HG02970 (cell line): ENCODE measurements around the gene RNASET2.
A peak's percentile ranks its signal among the peaks of the same experiment; 100 is the strongest.

ENCODE experiments used
- ATAC-seq: cut with Tn5 transposase; IDR thresholded peaks from one replicate; pipeline ENCODE4 v1.9.1; 2021; ENCODE audit warnings: mild to moderate bottlenecking, moderate library complexity, moderate number of reproducible peaks; ENCODE audit not compliant: unreplicated experiment, low FRiP score

RNASET2 gene, protein sequence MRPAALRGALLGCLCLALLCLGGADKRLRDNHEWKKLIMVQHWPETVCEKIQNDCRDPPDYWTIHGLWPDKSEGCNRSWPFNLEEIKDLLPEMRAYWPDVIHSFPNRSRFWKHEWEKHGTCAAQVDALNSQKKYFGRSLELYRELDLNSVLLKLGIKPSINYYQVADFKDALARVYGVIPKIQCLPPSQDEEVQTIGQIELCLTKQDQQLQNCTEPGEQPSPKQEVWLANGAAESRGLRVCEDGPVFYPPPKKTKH

DNA sequence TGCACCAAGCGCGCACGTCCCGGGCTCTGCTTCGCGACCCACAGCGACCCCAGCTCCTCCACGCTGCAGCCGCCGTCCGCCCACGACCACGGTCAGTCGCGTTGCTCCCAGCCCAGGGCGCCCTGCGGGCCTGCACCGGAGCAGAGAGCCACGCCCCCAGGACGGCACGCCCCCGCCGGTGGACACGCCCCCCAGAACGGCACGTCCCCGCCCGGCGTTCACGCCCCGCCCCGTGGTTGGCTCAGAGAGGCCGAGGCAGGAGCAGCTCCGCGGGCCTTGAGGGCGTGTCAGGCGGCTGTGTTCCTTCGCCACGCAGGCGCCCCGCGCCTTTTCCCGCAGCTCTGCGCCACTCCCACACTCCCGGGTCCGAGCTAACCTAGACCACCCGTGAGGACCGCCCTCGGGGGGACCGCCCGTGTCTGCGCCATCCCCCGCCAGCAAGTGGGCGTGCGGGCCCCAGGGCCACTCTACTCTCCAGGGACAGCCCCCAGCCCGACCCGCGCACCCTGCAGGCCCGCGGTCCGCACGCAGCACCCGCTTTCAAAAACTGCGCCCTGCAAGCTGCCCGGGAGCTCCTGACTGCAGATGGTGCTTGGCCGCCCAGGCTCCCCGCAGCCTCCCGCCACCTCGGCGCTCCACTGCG is at the start of gene RNASET2:
TSS of gene RNASET2 (minus strand) at position 107 of the 643 bp plus-strand sequence. CDS start 368 bp downstream, outside the sequence.
- peak; percentile 60 for ATAC-seq

DNA sequence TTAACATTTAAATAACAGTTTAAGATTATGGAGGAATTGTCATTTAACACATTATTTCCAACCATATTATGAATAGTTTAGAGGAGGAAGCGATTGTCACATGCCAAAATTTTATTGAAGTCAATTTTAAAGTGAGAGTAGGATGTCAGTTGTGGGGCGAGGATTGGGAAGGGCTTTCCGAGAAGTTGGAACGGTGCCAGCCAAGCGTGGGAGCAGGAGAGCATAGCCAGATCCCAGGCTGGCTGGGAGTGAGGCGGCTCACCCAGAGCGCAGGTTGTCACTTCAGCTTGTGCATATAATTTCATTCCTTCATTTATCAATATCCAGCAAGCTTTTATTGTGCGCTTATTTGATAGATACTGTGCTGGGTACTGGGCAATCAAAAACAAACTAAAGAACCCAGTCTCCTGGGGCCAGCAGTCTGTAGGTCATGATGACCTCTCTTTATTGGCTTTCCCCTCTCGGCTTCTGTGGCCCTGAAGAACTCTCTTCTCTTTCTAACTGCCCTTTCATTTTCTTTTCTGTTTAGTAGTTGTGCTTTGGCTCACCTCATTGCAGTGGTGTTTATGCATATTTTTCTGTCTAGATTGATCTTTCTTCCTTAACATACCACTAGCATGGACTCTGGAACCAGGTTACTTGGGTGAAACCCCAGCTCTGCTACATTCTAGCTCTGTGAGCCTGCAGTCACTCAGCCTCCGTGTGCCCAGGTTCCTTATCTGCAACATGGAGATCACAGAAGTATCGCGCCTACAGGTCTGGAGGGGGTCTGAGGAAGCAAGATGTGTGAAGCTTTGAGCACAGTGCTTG is 49.2 kb upstream of the RNASET2 start:
- ATAC-seq = no peak

DNA sequence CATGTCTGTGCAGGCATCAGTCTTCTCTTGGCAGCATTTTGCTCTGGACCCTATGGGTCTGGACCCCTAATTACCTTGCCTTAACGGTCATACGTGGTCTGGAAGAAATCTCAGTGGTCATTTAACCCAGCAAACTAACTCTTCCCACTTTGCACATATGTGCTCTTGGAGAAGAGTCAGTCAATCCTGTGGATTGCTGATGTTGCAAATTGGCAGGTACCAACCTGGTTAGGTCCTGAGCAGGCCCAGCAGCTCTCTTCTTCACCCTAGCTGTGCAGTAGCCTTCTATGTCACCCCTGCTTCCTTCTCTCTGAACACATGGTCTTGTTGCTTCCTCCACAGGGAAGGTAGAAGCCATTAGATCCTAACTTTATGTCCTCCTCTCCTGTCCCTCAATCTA is 44.4 kb upstream of the RNASET2 start:
- ATAC-seq = no peak

DNA sequence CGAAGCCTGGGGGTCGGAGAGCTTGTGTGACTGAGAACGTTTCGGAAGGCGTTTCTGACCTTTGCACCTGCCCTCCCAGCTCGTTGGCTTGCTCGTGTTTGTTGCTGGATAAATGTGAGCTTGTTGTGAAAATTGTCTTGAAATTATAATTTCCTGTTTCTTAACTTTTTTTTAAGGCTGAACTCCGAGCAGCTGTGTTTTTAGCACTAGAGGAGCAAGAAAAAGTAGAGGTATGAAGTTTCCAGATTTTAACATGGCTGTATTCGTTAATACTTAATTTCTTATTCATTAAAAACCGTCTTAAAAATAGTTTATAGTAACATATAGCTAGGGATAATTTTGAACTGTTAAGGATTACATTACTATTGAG is 43.5 kb upstream of the RNASET2 start:
- ATAC-seq = no peak

DNA sequence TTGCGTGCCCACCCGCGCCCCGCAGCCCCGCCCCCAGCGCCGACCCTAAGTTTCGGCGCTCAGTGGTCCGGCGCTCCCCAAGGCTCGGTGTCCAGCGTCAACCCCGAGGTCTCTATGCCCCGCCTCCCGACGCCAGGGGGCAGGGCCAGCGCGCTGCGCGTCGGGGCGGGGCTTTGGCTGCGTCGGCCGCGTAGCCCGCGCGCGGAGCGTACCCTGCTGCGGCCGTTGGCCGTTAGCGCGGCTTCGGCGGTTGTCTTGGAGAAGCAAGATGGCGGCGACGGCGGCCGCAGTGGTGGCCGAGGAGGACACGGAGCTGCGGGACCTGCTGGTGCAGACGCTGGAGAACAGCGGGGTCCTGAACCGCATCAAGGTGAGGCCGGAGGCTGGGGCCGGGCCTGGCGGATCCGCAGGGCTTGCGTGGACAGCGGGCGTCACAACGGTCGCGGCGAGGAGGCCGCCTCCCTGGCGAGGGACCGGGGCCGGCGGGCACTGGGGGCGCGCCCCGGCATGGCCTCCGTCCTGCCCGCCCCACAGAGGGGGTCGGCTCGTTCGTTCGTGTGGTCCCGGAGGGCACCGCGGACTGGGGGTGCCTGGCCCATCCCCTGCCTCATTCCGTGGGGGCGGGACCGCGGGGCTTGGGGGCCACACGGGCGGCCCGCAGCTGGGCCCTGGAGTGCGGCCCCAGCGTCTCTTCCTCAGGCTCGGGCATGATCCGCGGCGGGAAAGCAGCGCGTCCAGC is 43.0 kb upstream of the RNASET2 start, which contains the start of gene CEP43:
TSS of gene CEP43 (plus strand) at position 253 of the 739 bp plus-strand sequence. CDS start at position 269, 16 bp downstream.
- peak; percentile 94 for ATAC-seq

DNA sequence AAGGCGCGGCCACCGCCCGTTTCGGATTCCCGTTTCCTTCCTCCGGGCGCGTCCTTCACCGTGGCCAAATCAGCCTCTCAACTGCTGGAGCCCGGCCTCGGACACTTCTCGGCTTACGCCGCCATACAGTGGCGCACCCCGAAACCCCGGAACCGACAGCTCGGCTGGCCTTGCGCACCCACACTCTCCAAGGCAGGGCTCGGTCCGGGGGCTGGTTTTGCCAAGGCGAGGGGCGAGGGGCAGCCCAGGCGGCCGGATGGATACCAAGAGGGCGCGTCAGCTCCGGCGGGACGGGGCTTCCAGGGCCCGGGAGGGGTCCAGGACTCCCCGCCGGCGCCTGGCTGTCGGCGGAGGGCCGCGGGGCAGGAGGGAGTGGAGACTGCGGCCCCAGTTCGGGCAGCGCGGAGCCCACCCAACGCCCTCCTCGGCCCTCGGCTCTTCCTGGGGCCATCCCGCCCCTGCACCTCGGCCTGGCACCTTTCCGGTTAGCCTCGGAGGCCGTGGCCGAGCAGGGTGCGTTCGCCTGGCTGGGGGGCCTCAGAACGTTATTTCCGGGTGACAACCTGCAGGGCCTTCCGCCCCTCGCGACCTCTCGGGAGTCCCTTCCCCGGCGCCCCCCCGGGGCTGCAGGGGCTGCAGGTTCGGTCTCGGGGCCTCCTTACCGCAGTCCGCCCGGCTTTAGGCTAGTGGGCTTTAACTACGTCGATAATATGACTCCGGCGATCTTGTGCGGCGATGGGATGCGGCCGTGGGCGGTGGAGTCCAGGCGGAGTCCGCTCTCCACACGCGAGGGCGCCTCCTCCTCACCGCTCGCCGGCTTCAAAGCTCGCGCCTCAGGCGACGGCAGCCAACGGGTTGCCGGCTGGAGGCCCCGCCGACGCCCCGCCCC is 42.1 kb upstream of the RNASET2 start:
- ATAC-seq = peak; percentile 10

DNA sequence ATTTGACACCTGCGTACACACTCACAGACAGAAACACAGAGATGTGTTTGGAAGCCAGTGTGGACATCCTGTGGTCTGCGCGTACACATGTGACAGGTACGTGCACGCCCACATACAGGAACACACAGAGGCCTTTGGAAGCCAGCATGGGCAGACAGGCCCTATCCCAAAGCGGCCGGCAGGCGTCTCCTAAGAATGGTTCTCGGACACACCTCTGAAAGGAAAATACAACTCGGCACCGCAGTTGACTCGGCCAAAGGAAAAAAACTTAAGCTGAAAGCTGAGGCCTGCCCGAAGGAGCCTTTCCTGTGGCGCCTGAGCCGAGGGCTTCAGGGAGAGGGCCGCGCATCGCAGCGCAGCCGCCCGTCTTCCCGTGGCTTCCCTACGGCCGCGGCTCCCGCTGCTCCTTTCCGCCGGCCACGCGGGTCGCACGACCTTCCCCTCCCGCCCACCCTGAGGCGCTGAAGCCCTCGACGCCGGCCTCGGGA is 41.5 kb upstream of the RNASET2 start:
- no peak for ATAC-seq

DNA sequence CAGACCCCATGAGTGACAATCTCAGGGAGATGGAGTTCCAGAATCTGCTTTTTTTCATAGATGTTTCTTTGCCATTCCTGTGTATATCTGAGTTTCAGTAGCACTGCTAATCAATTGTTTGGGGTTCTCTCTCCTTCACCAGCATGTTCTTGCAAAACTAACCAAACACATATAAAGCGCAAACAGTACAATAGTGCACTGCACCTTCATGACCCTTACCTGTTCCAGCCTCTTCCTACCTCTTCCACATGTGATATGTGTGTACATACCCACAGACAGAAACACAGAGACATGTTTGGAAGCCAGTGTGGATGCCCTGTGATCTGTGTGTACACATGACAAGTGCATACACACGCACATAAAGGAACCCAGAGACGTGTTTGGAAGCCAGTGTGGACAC is 41.0 kb upstream of the RNASET2 start:
- no peak for ATAC-seq

DNA sequence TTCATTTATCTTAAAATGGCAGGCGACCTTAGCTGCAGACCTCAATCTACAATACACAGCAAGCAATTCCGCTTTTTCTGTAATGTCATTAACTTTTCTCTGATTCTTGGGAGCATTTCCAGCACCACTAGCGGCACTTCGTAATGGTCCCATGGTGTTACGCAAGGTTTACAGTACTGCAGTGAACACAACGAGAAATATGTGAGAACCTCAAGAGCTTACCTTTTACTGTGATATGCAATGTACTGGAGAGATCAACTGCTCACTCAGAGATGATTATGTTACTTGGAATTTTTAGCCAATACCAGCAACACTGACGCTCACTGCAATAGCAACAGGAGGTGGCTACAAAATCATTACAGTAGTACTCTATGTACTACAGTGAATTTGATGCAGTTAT is 40.1 kb upstream of the RNASET2 start:
- no peak for ATAC-seq

DNA sequence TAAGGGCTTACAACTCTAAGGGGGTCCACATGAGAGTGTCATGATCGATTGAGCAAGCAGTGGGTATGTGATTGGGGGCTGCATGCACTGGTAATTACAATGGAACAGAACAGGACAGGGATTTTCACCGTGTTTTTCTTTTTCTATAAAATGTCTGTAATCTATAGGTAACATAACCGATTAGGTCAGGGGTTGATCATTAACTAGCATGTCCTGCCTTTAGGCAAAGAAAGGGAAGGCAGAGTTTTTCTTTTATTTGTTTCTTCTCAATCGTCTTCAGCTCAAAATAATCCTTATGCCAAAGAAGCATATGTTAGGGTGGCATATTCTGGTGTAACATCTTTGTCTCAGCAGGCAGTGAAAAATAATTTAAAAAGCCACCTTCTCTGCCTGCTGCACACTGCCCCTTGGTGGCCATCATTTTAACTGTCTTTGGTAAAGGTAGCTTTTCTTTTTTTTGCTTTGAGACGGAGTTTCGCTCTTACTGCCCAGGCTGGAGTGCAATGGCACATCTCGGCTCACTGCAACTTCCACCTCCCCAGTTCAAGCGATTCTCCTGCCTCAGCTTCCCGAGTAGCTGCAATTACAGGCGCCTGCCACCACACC is 33.2 kb upstream of the RNASET2 start:
- ATAC-seq = no peak

DNA sequence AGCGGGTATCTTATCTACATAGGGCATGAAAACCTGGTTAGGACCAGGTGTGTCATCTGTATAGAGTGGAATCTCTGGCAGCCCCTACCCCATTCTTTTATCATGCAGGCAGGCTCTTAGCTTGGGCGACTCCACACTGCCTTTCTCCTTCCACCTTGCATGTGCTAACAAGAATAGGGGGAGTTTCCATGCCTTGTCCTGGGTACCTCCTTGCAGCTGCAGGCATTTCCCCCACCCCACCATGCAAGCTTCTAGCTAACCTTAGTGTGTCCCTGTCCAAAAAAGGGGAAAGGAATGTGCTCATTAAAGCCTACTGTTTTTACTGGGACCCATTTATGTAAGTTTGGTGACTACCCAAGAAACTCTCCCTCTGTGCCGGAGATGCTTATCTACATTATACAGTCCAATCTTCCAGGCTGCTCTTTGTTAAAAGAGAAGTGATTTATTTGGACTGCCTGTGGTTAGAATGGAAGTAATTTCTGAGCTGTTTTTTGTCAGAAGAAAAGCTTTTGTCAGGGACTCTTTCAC is 32.4 kb upstream of the RNASET2 start:
- ATAC-seq = no peak

DNA sequence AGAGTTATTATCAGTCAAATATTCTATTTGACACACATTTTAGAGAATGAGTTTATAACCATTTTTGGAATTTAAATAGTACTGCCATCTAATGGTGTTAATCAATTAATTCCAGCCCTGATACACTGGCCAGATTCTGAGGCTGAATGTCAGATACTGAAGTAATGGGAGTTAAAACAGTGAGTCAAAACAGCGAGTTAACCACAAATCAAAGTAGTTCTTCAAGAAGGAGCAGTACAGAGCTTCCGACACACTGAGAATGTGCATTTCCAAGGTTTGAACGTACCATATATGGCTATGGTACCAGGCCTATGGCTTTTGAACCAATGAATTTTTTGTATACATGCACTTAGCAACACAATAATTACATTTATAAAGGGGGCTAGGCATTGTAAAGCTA is 31.6 kb upstream of the RNASET2 start:
- ATAC-seq = no peak

DNA sequence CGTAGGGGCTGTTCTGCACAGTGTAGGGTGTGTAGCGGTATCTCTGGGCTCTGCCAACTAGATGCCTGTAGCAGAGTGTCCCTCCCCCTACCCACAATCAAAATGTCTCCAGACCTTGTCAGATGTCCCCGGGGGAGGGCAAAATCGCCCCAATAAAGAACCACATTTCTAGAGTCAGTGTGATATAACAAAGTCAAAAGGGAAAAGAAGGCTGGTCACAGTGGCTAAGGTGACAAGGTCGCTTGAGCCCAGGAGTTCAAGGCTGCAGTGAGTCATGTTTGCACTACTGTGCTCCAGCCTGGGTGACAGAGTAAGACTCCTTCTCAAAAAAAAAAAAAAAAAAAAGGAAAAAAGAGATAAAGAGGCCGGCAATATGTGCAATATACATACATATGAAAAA is 31.1 kb upstream of the RNASET2 start:
- ATAC-seq = no peak

DNA sequence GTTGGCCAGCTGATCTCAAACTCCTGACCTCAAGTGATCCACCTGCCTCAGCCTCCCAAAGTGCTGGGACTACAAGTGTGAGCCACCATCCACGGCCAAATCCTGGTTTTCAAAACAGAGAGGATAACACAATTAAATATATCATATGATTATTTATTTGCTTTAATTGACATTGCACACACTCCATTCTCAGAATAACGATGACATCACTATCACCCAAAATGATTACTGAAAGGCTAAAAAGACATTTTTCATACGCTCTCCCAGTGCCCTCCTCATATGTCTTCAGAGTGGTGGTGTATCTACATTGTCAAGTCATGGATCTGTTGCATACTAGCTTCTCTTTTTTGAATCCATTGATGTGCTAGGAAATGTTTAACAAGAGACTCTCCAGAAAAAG is 24.4 kb upstream of the RNASET2 start:
- no peak for ATAC-seq

DNA sequence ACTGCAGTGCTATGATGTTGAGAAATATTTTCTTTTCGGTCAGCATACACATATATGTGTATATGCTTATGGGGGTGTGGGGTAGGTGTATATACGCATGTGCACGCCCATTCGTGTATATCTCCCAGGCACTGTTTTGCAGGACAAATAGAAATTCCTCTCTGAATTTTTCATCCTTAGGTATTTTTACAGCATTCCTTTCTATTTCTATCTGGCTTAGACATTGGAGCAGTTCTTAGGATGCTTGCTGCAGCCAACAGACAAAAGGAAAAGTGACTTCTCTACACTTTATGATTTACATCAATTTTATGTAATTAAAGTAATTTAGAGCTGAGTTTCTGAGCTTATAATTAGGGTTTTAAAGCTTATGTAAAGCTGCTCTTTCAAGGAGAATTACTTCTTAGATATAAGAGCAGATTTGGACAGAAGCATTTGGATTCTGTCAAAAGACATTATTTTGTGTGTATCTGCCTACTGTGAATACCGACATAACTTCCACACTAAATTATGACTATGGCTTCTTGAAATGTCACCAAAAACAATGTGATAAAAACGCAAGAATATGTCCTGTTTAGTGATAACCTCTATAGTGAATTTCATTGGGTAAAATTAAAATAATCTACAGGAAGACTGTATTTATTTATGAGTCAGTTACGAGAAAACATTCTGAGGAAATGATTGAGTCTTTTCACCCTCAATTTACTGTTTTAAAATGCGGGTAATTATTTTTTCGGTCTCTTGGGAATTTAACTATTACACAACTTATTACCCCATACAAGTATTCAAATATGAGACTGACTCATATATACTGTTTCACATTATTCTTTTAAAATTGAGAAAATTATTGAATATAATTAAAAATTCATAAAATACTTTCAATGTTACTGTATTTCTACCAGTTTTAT is 21.5 kb upstream of the RNASET2 start:
- no peak for ATAC-seq

DNA sequence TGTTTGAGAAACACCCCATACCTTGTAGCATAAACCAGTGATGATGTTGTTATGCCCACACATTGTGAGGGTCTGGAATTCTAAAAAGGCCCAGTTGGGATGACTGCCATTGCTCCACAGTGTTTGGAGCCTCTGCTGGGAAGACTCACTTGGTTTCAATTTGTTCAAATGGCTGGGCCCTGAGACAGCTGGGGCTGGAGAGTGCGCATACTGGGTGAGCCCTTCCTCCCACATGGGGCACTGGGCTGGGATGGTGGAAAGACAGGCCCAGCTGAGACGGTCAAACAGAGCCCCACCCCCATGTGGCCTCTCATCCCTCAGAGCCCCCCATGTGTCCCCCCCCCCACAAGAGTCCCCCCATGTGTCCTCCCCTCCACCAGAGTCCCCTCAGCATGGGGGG is 20.3 kb upstream of the RNASET2 start:
- no peak for ATAC-seq

DNA sequence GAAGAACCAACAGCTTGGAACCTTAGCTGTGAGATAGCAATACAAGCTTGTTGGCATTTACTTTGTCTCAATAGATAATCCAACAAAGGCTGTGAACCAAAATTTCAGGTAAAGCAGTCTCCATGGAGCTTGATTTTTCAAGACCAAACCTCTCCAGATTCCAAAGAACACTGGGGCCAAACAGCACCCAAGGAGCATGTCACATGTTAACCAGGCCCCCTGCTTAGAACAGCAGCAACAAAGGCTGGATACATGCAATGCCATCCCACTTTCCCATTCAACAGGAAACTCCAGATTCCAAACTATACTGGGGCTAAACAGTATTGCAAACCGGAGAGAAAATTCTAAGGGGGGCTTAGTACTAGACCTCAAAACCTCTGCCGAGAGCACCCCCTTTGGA is 15.8 kb upstream of the RNASET2 start:
- ATAC-seq = no peak

DNA sequence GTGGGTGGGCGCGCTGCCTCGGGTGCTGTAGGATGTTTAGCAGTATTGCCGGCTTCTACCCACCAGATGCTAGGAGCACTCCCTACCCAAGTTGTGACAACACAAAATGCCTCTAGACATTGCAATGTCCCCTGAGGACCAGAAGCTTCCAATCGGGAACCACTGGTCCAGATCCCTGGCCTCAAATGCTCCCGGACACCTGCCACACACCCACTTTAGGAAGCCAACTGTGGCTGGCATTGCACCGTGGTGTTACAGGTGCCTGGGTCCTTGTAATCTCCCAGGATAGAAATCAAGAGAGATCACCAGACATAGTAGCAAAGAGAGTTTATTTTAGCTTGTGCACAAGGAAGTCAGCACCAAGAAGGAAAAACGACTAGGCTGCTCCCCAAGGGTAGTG is 14.9 kb upstream of the RNASET2 start:
- no peak for ATAC-seq
